ENCODE measurements around the gene HLTF.

GRCh38 chr3:149122721-149123578, 36.6 kb upstream of the HLTF start:
- TF ChIP-seq EZH2 (IDR thresholded peaks at IDR 0.05; ENCODE audit: insufficient read depth, poor library complexity, severe bottlenecking) (no peak), EZH2phosphoT487 (IDR thresholded peaks at IDR 0.05; ENCODE audit: insufficient read depth, low read depth) (no peak)
